Endothelial cell of umbilical vein (primary cell): ENCODE results near the gene ST6GAL1. TPM values are rescaled to one million over a fixed set of nuclear protein-coding genes. Genes with fewer than 3 reads are reported as not detected.
A peak's percentile ranks its signal among the peaks of the same experiment; 100 is the strongest.

Experiments
- BruUV-seq: library from RNA; stranded (reverse); fragments of 400-500 nt; replicated peaks from 2 replicates; lab custom pipeline; 2021; lab: Mats Ljungman, UMichigan
- CTCF ChIA-PET: fragments of 300-600, 350-600 bp; sonication (Branson Sonifier 250); formaldehyde crosslinking; loops from one replicate; lab custom pipeline; 2021; ENCODE audit warnings: antibody characterized with exemption, inconsistent platforms; lab: Charles Lee
- POLR2A ChIA-PET: fragments of 300-600, 350-600 bp; sonication (Branson Sonifier 250); formaldehyde crosslinking; loops from one replicate; lab custom pipeline; 2021; ENCODE audit warnings: antibody characterized with exemption, inconsistent platforms; lab: Charles Lee
- DNase-seq: peaks from one replicate; pipeline ENCODE4 v3.0.0-alpha.2; 2011; ENCODE audit warnings: low read depth, low spot score
- FAIRE-seq: peaks from 2 replicates; lab custom pipeline; 2011; peaks lifted over from hg19 to GRCh38; lab: Jason Lieb, UNC
- H2AFZ ChIP-seq: 2 replicates; pipeline ENCODE4 v1.6.0; 2012; ENCODE audit warnings: low read depth, low read length, control low read depth, inconsistent platforms
- H3K27ac ChIP-seq: 2 replicates; pipeline ENCODE4 v1.5.1; 2011; ENCODE audit warnings: low read depth, mild to moderate bottlenecking, control low read depth, low read length, moderate library complexity; ENCODE audit not compliant: insufficient read depth
- H3K27me3 ChIP-seq, 2 experiments: 2 replicates each; pipeline versions ENCODE4 v1.6.0 to v1.6.1; 2011; ENCODE audit warnings: low read length in 2 of 2, mixed read lengths in 1 of 2; ENCODE audit not compliant: control insufficient read depth in 2 of 2, insufficient read depth in 2 of 2
- H3K36me3 ChIP-seq, 2 experiments: 2 replicates in 1 of 2; 3 replicates in 1 of 2; pipeline ENCODE4 v1.5.1; 2011; ENCODE audit warnings: low read length in 2 of 2, mild to moderate bottlenecking in 1 of 2, moderate library complexity in 1 of 2; ENCODE audit not compliant: control insufficient read depth in 2 of 2, insufficient read depth in 2 of 2; ENCODE audit errors: extremely low read depth in 1 of 2
- H3K4me1 ChIP-seq: 3 replicates; pipeline ENCODE4 v1.5.1; 2011; ENCODE audit warnings: mild to moderate bottlenecking, low read length; ENCODE audit not compliant: control insufficient read depth, insufficient read depth; ENCODE audit errors: extremely low read depth
- H3K4me2 ChIP-seq: 2 replicates; pipeline ENCODE4 v1.6.1; 2011; ENCODE audit warnings: low read length, control low read depth, mixed read lengths; ENCODE audit not compliant: insufficient read depth
- H3K4me3 ChIP-seq, 3 experiments: fragments of 200-600 bp in 1 of 3; sonication (generic), shearing (Covaris generic) in 1 of 3; replicated peaks in 1 of 3; 2 replicates each; pipeline ENCODE4 v1.5.1; 2011 to 2016; ENCODE audit warnings: control low read depth in 3 of 3, low read length in 3 of 3, mild to moderate bottlenecking in 2 of 3, inconsistent platforms in 1 of 3, low read depth in 1 of 3, moderate library complexity in 1 of 3; ENCODE audit not compliant: insufficient read depth in 1 of 3
- H3K79me2 ChIP-seq: 2 replicates; pipeline ENCODE4 v1.6.0; 2012; ENCODE audit warnings: low read length, inconsistent platforms; ENCODE audit not compliant: control insufficient read depth, insufficient read depth
- H3K9ac ChIP-seq: replicated peaks from 2 replicates; pipeline ENCODE3; 2011; ENCODE audit warnings: low read length, control low read depth; ENCODE audit not compliant: insufficient read depth; ENCODE audit errors: extremely low read depth
- H3K9me1 ChIP-seq: replicated peaks from 3 replicates; pipeline ENCODE4 v1.6.0; 2011; ENCODE audit warnings: mild to moderate bottlenecking, low read length; ENCODE audit not compliant: control insufficient read depth, insufficient read depth; ENCODE audit errors: extremely low read depth
- H3K9me3 ChIP-seq: replicated peaks from 2 replicates; pipeline ENCODE4 v1.5.1; 2012; ENCODE audit warnings: low read length, inconsistent platforms; ENCODE audit not compliant: control insufficient read depth, insufficient read depth
- H4K20me1 ChIP-seq: replicated peaks from 2 replicates; pipeline ENCODE3; 2011; ENCODE audit warnings: mild to moderate bottlenecking, low read length; ENCODE audit not compliant: control insufficient read depth, insufficient read depth; ENCODE audit errors: extremely low read depth
- CTCF ChIP-seq, 2 donors: IDR thresholded peaks; 1 replicate in 1 of 2; 2 replicates in 1 of 2; pipeline ENCODE4 v1.5.1; 2011; ENCODE audit warnings: low read length in 2 of 2, mild to moderate bottlenecking in 2 of 2, moderate library complexity in 2 of 2, control low read depth in 1 of 2, inconsistent platforms in 1 of 2, low read depth in 1 of 2; ENCODE audit not compliant: insufficient read depth in 1 of 2; ENCODE audit errors: extremely low read depth in 1 of 2
- FOS ChIP-seq: IDR thresholded peaks from 2 replicates; pipeline ENCODE4 v1.6.1; 2011; ENCODE audit warnings: mild to moderate bottlenecking, low read length, moderate library complexity, borderline replicate concordance; ENCODE audit not compliant: insufficient read depth
- MAX ChIP-seq: IDR thresholded peaks from 2 replicates; pipeline ENCODE4 v1.6.1; 2011; ENCODE audit not compliant: insufficient read depth, insufficient read length
- POLR2A ChIP-seq: IDR thresholded peaks from 2 replicates; pipeline ENCODE4 v1.6.1; 2012; ENCODE audit warnings: low read depth, mild to moderate bottlenecking, control low read depth, low read length
- dilution Hi-C: fragments of 300-500 bp; cut with MboI; formaldehyde crosslinking; loops from one replicate; pipeline ENCODE4 v1.15.0; 2019; ENCODE audit warnings: low sequenced_read_pairs; ENCODE audit not compliant: extremely low pct_ligation_motif_present
- intact Hi-C: fragments of 100-400 bp; cut with micrococcal nuclease; formaldehyde crosslinking; loops from one replicate; pipeline ENCODE4 v1.10.0; 2022
- polyA plus RNA-seq, 4 experiments: library from polyadenylated mRNA; depleted of rRNA in 3 of 4; stranded (reverse) in 3 of 4; unstranded in 1 of 4; fragments of >200 nt; gene quantifications; 2 replicates each; pipeline versions ENCODE4 v1.2.1 to v1.2.3, GENCODE V29; 2011 to 2012; ENCODE audit warnings: missing spikeins in 1 of 4
- total RNA-seq: library from RNA; stranded (reverse); gene quantifications from 2 replicates; pipeline ENCODE4 v1.2.3, GENCODE V29; 2021

The ST6GAL1 gene
- total and polyA plus RNA-seq, 2 donors (not counting 3 experiments of a cell fraction or from before 2014, with no cell fraction given), result 63.9 to 101 TPM

GRCh38 chr3:187080799-187081450 lies 150.6 kb downstream of the ST6GAL1 start:
- no peak overlapping the region for H3K4me3 ChIP-seq
- H3K9me1 ChIP-seq, result no peaks in the 10 kb centered on the region
- intact Hi-C loops, result loop anchor here (10.0 kb wide), 1 partner anchor 976 kb away; the partner anchor contains the start of gene ETV5
- POLR2A ChIA-PET, result interaction anchor here (0.7 kb wide), 1 partner anchor 297 kb away, joined by 6 read pairs; no protein-coding TSS in a partner anchor
- DNase-seq, result no peak
- CTCF ChIA-PET, result interaction anchor here (0.7 to 1.2 kb wide), 2 partner anchors 9 to 232 kb away, joined by 3 to 6 read pairs; no protein-coding TSS in a partner anchor
- H3K9ac ChIP-seq, result no peak overlapping the region
- no peak overlapping the region for H2AFZ ChIP-seq
- no peaks in the 10 kb centered on the region for H4K20me1 ChIP-seq
- H3K36me3 ChIP-seq, result peaks cover 3 to 19% of the 10 kb centered on the region in 2 experiments
- dilution Hi-C loops, result no loop called here
- H3K27me3 ChIP-seq, result no peaks in the 10 kb centered on the region
- H3K9me3 ChIP-seq, result no peaks in the 10 kb centered on the region
- no peak overlapping the region for H3K27ac ChIP-seq
- TF ChIP-seq POLR2A (no peak), FOS (peak; percentile 9), CTCF (IDR thresholded peaks at IDR 0.05; ENCODE audit: extremely low read depth in 1 of 2, insufficient read depth in 1 of 2, low read depth in 1 of 2, low read length in 2 of 2) (no peak), MAX (no peak)
- BruUV-seq, result no TSS peak
- H3K4me2 ChIP-seq, result no peak overlapping the region
- no peak for FAIRE-seq
- peaks cover 14% of the 10 kb centered on the region for H3K4me1 ChIP-seq
- H3K79me2 ChIP-seq, result no peaks in the 10 kb centered on the region
